Activated naive CD4-positive, alpha-beta T cell treated with anti-CD3 and anti-CD28 coated beads, Interleukin-2, amount 10 ng/mL, durations not matched to agents 5 hours and 36 hours (primary cell): ENCODE data around the gene HAUS2. TPM values are rescaled to one million over a fixed set of nuclear protein-coding genes. Genes with fewer than 3 reads are reported as not detected.

Experiments used
- total RNA-seq, 2 experiments: library from RNA; stranded (reverse); gene quantifications; one replicate each; pipeline ENCODE4 v1.2.3, GENCODE V29; 2021

Gene HAUS2
- 10 to 100 TPM; 28.9 to 31.5 TPM for total RNA-seq

GRCh38 chr15:42548249-42549031 lies at the start of gene HAUS2, which contains the start of gene LRRC57:
Gene HAUS2 (plus strand): TSS chr15:42548838. CDS start chr15:42548873, 35 bp downstream.
Gene LRRC57 (minus strand): TSS chr15:42548793. CDS start chr15:42548434, 359 bp downstream.

GRCh38 chr15:42575188-42576039 lies 26.8 kb downstream of the HAUS2 start, which contains the start of gene STARD9:
Gene STARD9 (plus strand): TSS chr15:42575606. CDS start chr15:42575716, 110 bp downstream.

Other genes starting within 250 kb of the HAUS2 start
- 1 to 10 TPM; 5.6 to 6.2 TPM for gene CAPN3, start 189.3 kb upstream of the HAUS2 start, total RNA-seq
- gene ZNF106, start 57.7 kb upstream of the HAUS2 start, total RNA-seq, result 10 to 100 TPM; 41.8 to 42.5 TPM
- gene SNAP23, start 53.2 kb upstream of the HAUS2 start, total RNA-seq, result 10 to 100 TPM; 54.2 to 56.8 TPM
- 10 to 100 TPM; 15.5 to 18.2 TPM for gene LRRC57, start within 50 bp of the HAUS2 start, total RNA-seq
- 10 to 100 TPM; 10.4 to 11.0 TPM for gene STARD9, start 26.8 kb downstream of the HAUS2 start, total RNA-seq
- gene CDAN1, start 188.3 kb downstream of the HAUS2 start, total RNA-seq, result 10 to 100 TPM; 19.6 to 24.8 TPM